SK-N-MC (cell line): Measurements from ENCODE around the gene PCDH1.

Experiments
- DNase-seq: peaks from one replicate; pipeline ENCODE4 v3.0.0-alpha.2; 2011; ENCODE audit warnings: low read depth, low spot score
- H3K27ac ChIP-seq: fragments of 200-600 bp; sonication (generic); 2 replicates; pipeline ENCODE4 v1.5.1; 2016; ENCODE audit warnings: mixed run types
- H3K36me3 ChIP-seq: fragments of 200-600 bp; sonication (generic); 2 replicates; pipeline ENCODE4 v1.6.1; 2017; ENCODE audit warnings: antibody characterized with exemption, low read length, mixed read lengths; ENCODE audit not compliant: insufficient read depth
- H3K4me3 ChIP-seq: fragments of 200-600 bp; sonication (generic); 2 replicates; pipeline ENCODE4 v1.5.1; 2016
- H3K9ac ChIP-seq: fragments of 200-600 bp; sonication (generic); 2 replicates; pipeline ENCODE4 v1.8.0; 2017; ENCODE audit warnings: mixed run types, mixed read lengths; ENCODE audit not compliant: insufficient read length
- H3K9me3 ChIP-seq: fragments of 200-600 bp; sonication (generic); 2 replicates; pipeline ENCODE4 v1.6.1; 2017; ENCODE audit warnings: low read depth, mild to moderate bottlenecking, antibody characterized with exemption, low read length, moderate library complexity, mixed read lengths
- EZH2 ChIP-seq: fragments of 200-600 bp; sonication (generic); IDR thresholded peaks from one replicate; pipeline ENCODE4 v1.6.1; 2017; ENCODE audit warnings: antibody characterized with exemption
- FOXP2 ChIP-seq: optimal IDR thresholded peaks from 2 replicates; pipeline ENCODE3; 2011; ENCODE audit warnings: mild to moderate bottlenecking, moderate library complexity; ENCODE audit not compliant: insufficient read depth; ENCODE audit errors: extremely low read length, control extremely low read depth
- POLR2AphosphoS5 ChIP-seq: IDR thresholded peaks from 2 replicates; pipeline ENCODE4 v1.6.1; 2012; ENCODE audit warnings: mild to moderate bottlenecking, low read depth, low read length, borderline replicate concordance

Gene PCDH1

GRCh38 chr5:141872496-141873356, 5.5 kb downstream of the PCDH1 start:
- no peak overlapping the region for H3K9ac ChIP-seq
- DNase-seq = no peak
- no peak overlapping the region for H3K4me3 ChIP-seq
- no peaks in the 10 kb centered on the region for H3K9me3 ChIP-seq
- no peak overlapping the region for H3K27ac ChIP-seq
- TF ChIP-seq POLR2AphosphoS5 = no peak
- no peak for TF ChIP-seq EZH2
- no peak for TF ChIP-seq FOXP2
- H3K36me3 ChIP-seq = no peaks in the 10 kb centered on the region

- Histone ChIP-seq H3K9ac (no peak overlapping the region), H3K9me3 (no peaks in the 10 kb centered on the region), H3K4me3 (no peak overlapping the region), H3K36me3 (no peaks in the 10 kb centered on the region), H3K27ac (no peak overlapping the region)
- no peak for DNase-seq
- TF ChIP-seq EZH2 = no peak
- TF ChIP-seq POLR2AphosphoS5 = no peak
- no peak for TF ChIP-seq FOXP2
These were observed 6.3 kb downstream of the PCDH1 start for GRCh38 chr5:141871870-141872269.

GRCh38 chr5:141870871-141871270, 7.3 kb downstream of the PCDH1 start:
- no peaks in the 10 kb centered on the region for H3K9me3 ChIP-seq
- H3K36me3 ChIP-seq = no peaks in the 10 kb centered on the region
- no peak overlapping the region for H3K9ac ChIP-seq
- H3K27ac ChIP-seq = no peak overlapping the region
- no peak overlapping the region for H3K4me3 ChIP-seq
- DNase-seq = no peak
- TF ChIP-seq FOXP2 = no peak
- TF ChIP-seq POLR2AphosphoS5 = no peak
- no peak for TF ChIP-seq EZH2

GRCh38 chr5:141870228-141870627, 8.0 kb downstream of the PCDH1 start:
- H3K9ac ChIP-seq = no peak overlapping the region
- H3K9me3 ChIP-seq = no peaks in the 10 kb centered on the region
- H3K27ac ChIP-seq = no peak overlapping the region
- H3K4me3 ChIP-seq = no peak overlapping the region
- DNase-seq = no peak
- H3K36me3 ChIP-seq = no peaks in the 10 kb centered on the region
- TF ChIP-seq EZH2 (no peak), POLR2AphosphoS5 (no peak), FOXP2 (no peak)

GRCh38 chr5:141869514-141869913, 8.7 kb downstream of the PCDH1 start:
- Histone ChIP-seq H3K9ac (no peak overlapping the region), H3K4me3 (no peak overlapping the region), H3K27ac (no peak overlapping the region), H3K9me3 (no peaks in the 10 kb centered on the region), H3K36me3 (no peaks in the 10 kb centered on the region)
- TF ChIP-seq POLR2AphosphoS5 (no peak), FOXP2 (no peak), EZH2 (no peak)
- DNase-seq = no peak

GRCh38 chr5:141869040-141869439, 9.2 kb downstream of the PCDH1 start:
- no peak overlapping the region for H3K27ac ChIP-seq
- no peak overlapping the region for H3K9ac ChIP-seq
- H3K4me3 ChIP-seq = no peak overlapping the region
- H3K9me3 ChIP-seq = no peaks in the 10 kb centered on the region
- no peaks in the 10 kb centered on the region for H3K36me3 ChIP-seq
- no peak for DNase-seq
- TF ChIP-seq POLR2AphosphoS5 (no peak), EZH2 (no peak), FOXP2 (no peak)

GRCh38 chr5:141868541-141868940, 9.7 kb downstream of the PCDH1 start:
- Histone ChIP-seq H3K27ac (no peak overlapping the region), H3K9me3 (no peaks in the 10 kb centered on the region), H3K36me3 (no peaks in the 10 kb centered on the region), H3K4me3 (no peak overlapping the region), H3K9ac (no peak overlapping the region)
- DNase-seq = no peak
- no peak for TF ChIP-seq POLR2AphosphoS5
- TF ChIP-seq EZH2 = no peak
- TF ChIP-seq FOXP2 = no peak

GRCh38 chr5:141867651-141868050, 10.6 kb downstream of the PCDH1 start:
- no peak overlapping the region for H3K9ac ChIP-seq
- H3K4me3 ChIP-seq = no peak overlapping the region
- DNase-seq = no peak
- no peaks in the 10 kb centered on the region for H3K36me3 ChIP-seq
- H3K9me3 ChIP-seq = no peaks in the 10 kb centered on the region
- TF ChIP-seq POLR2AphosphoS5 (no peak), EZH2 (no peak), FOXP2 (no peak)
- H3K27ac ChIP-seq = no peak overlapping the region

- Histone ChIP-seq H3K27ac (no peak overlapping the region), H3K9ac (no peak overlapping the region), H3K36me3 (no peaks in the 10 kb centered on the region), H3K4me3 (no peak overlapping the region), H3K9me3 (no peaks in the 10 kb centered on the region)
- no peak for DNase-seq
- TF ChIP-seq FOXP2 (no peak), EZH2 (no peak), POLR2AphosphoS5 (no peak)
These were observed 11.1 kb downstream of the PCDH1 start for GRCh38 chr5:141867139-141867538.
